ENCODE data around the gene RPN2. TPM values are rescaled to one million over a fixed set of nuclear protein-coding genes. Genes with fewer than 3 reads are reported as not detected.

The RPN2 gene
- total RNA-seq, 1 experiment from 2014 or later, result 220 TPM

GRCh38 chr20:37225146-37225545 is 46.0 kb downstream of the RPN2 start:
- intact Hi-C loops (cut with micrococcal nuclease), result no loop called here
- Histone ChIP-seq H3K9me2 (ENCODE audit: insufficient read depth) (no peaks in the 10 kb centered on the region), H3K4me2 (ENCODE audit: low read length) (no peak overlapping the region), H3K9ac (ENCODE audit: low read length) (no peak overlapping the region), H4K20me1 (ENCODE audit: insufficient read depth) (peaks cover 8% of the 10 kb centered on the region), H3K27ac (ENCODE audit: low read depth, low read length) (no peak overlapping the region), H3K4me3 (replicated peaks in 1 of 2; ENCODE audit: low read depth in 1 of 2, low read length in 2 of 2) (no peak overlapping the region), H3K36me3 (ENCODE audit: control insufficient read depth in 1 of 2, insufficient read depth in 2 of 2, low read length in 2 of 2) (peaks cover 67 to 74% of the 10 kb centered on the region in 2 experiments), H2AFZ (ENCODE audit: low read depth, low read length, poor library complexity, severe bottlenecking) (no peak overlapping the region), H3K9me3 (ENCODE audit: control insufficient read depth in 1 of 2, insufficient read depth in 1 of 2, low read depth in 1 of 2, low read length in 2 of 2) (no peaks in the 10 kb centered on the region), H3K79me2 (ENCODE audit: insufficient read depth, low read length) (peaks cover 12% of the 10 kb centered on the region; the same call in 1 of the 2 replicates), H3K27me3 (ENCODE audit: insufficient read depth, low read length) (no peaks in the 10 kb centered on the region), H3K4me1 (ENCODE audit: control insufficient read depth in 1 of 2, insufficient read depth in 2 of 2, low read length in 2 of 2) (no peaks in the 10 kb centered on the region)
- TF ChIP-seq CTCF (IDR thresholded peaks at IDR 0.05 in 2 of 3, conservative IDR thresholded peaks at IDR 0.05 in 1 of 3; ENCODE audit: borderline replicate concordance in 1 of 3, insufficient read depth in 1 of 3, low read depth in 2 of 3, low read length in 2 of 3), result no peak
- TF ChIP-seq CBX3 (IDR thresholded peaks at IDR 0.05; ENCODE audit: low read depth), result no peak
- TF ChIP-seq EGR1 (IDR thresholded peaks at IDR 0.05; ENCODE audit: low read depth), result no peak
- no peak for TF ChIP-seq POLR2A (IDR thresholded peaks at IDR 0.05; ENCODE audit: borderline replicate concordance, extremely low read depth, insufficient read depth, insufficient read length)
- TF ChIP-seq ZFX (IDR thresholded peaks at IDR 0.05), result no peak
- TF ChIP-seq REST (IDR thresholded peaks at IDR 0.05; ENCODE audit: low read depth), result no peak
- TF ChIP-seq CEBPB (IDR thresholded peaks at IDR 0.05; ENCODE audit: low read depth), result no peak
- no peak for TF ChIP-seq JUND (IDR thresholded peaks at IDR 0.05)
- TF ChIP-seq SRF (IDR thresholded peaks at IDR 0.05; ENCODE audit: low read depth), result no peak
- TF ChIP-seq TCF7L2 (IDR thresholded peaks at IDR 0.05; ENCODE audit: borderline replicate concordance, extremely low read depth, insufficient read depth, insufficient read length), result no peak
- no peak for TF ChIP-seq YY1 (IDR thresholded peaks at IDR 0.05; ENCODE audit: extremely low read depth, insufficient replicate concordance, low read depth, low read length)
- TF ChIP-seq MAX (IDR thresholded peaks at IDR 0.05), result no peak
- no peak for TF ChIP-seq EZH2 (IDR thresholded peaks at IDR 0.05)
- ChIA-PET RAD21 (ENCODE audit: low non-redundant PET in 1 of 2, low total read pairs in 2 of 2, uncharacterized antibody in 2 of 2, unreplicated experiment in 2 of 2) (no interaction called here), CTCF (no interaction called here), POLR2A (interaction anchor here (1.1 to 1.4 kb wide), 2 partner anchors 16 to 46 kb away, joined by 3 read pairs; partner anchors contain the start of gene RPN2)
- ATAC-seq (no peak), DNase-seq (ENCODE audit: low read depth, low spot score) (no peak)
- BruUV-seq (replicated peaks), result no TSS peak

All from HCT116 (cell line).